ENCODE measurements around the gene KIF5C.

Gene KIF5C

DNA sequence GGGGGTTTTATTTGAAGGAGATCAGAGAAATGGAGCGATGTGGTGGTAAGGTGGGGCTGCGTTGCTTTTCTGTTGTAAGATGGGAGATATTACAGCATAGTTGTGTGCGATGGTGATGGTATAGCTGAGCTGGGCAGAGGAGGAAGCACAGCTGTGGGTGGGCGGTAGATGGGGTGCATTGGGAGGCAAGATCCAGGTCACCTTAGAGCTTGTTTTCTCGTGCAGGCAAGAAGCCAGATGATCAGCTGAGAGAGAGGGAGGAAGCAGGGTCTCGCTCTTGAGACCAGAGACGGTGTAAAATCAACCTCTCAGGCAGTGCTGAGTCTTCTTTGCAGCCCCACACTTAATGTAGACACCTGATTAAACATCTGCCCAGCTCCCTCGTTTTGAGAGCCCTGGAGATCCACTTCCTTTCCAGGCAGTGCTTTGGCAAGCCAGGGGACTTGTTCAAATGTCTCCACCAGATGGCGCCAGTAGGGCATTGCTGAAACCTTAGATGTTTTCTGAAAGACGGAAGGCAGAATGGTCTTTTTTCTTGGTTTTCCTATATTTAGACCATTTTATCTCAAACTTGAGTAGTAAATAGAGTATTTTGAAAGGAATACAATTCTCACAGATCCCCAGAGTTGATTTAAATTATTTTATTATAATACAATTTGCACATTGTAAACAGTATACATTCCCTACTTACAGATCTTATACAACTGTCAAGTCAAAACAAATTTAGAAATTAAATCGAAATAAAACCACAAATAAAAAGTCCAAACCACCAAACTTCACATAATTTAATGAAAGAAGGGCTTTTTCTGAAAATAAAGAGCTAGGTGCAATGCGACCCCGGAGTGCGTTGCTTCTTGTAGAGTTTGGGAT lies 142.3 kb downstream of the KIF5C start:
- peak; percentile 88 for ATAC-seq
- TF ChIP-seq PPARA (CRISPR knock-in tag; IDR thresholded peaks at IDR 0.05; ENCODE audit: borderline replicate concordance) (no peak), ISL1 (CRISPR knock-in tag; IDR thresholded peaks at IDR 0.05) (peak; percentile 9; the same call in 1 of the 2 replicates), BACH2 (CRISPR knock-in tag; IDR thresholded peaks at IDR 0.05; ENCODE audit: borderline replicate concordance) (no peak)

GRCh38 chr2:149018981-149019380 lies 144.0 kb downstream of the KIF5C start:
- no peak for ATAC-seq
- TF ChIP-seq GLIS3 (CRISPR knock-in tag; IDR thresholded peaks at IDR 0.05) = no peak
- TF ChIP-seq POU6F1 (CRISPR knock-in tag; IDR thresholded peaks at IDR 0.05; ENCODE audit: borderline replicate concordance, low read depth) = no peak
- TF ChIP-seq, protein P1, sequence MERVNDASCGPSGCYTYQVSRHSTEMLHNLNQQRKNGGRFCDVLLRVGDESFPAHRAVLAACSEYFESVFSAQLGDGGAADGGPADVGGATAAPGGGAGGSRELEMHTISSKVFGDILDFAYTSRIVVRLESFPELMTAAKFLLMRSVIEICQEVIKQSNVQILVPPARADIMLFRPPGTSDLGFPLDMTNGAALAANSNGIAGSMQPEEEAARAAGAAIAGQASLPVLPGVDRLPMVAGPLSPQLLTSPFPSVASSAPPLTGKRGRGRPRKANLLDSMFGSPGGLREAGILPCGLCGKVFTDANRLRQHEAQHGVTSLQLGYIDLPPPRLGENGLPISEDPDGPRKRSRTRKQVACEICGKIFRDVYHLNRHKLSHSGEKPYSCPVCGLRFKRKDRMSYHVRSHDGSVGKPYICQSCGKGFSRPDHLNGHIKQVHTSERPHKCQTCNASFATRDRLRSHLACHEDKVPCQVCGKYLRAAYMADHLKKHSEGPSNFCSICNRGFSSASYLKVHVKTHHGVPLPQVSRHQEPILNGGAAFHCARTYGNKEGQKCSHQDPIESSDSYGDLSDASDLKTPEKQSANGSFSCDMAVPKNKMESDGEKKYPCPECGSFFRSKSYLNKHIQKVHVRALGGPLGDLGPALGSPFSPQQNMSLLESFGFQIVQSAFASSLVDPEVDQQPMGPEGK (CRISPR knock-in tag; IDR thresholded peaks at IDR 0.05; ENCODE audit: borderline replicate concordance) = no peak
- no peak for TF ChIP-seq ZNF565 (CRISPR knock-in tag; conservative IDR thresholded peaks at IDR 0.05; ENCODE audit: low read depth)
- no peak for TF ChIP-seq ZFP30 (CRISPR knock-in tag; IDR thresholded peaks at IDR 0.05)
- no peak for TF ChIP-seq TCF4 (CRISPR knock-in tag; IDR thresholded peaks at IDR 0.05; ENCODE audit: borderline replicate concordance)
- TF ChIP-seq ZC3H10 (CRISPR knock-in tag; IDR thresholded peaks at IDR 0.05) = no peak
- TF ChIP-seq RARB (CRISPR knock-in tag; IDR thresholded peaks at IDR 0.05) = no peak

GRCh38 chr2:149019768-149020167 lies 144.7 kb downstream of the KIF5C start:
- ATAC-seq = no peak
- peak; percentile 75 for TF ChIP-seq ISL1 (CRISPR knock-in tag; IDR thresholded peaks at IDR 0.05)
- TF ChIP-seq ZNF70 (CRISPR knock-in tag; IDR thresholded peaks at IDR 0.05) = no peak

DNA sequence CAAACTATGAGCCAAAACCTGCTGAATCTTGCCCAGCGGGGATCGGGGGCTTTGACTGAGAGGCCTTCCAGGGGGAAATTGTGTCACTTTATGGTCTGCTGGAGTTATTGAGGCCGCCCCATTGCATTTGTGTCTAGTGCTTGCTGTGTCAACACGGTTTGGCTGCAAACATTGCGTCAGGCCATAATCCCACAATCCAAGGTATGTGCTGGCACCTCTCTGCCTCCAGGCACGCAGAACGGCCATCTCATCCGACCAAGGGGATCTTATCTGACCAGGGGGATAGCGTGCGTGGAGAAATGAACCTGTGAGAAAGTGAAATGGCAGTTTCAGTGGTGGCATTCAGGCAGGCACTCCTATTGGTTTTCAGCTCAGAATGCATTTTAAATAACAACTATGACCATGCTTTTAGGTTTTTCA lies 145.4 kb downstream of the KIF5C start:
- no peak for ATAC-seq
- TF ChIP-seq SNAI2 (CRISPR knock-in tag; IDR thresholded peaks at IDR 0.05) (no peak), ISL1 (CRISPR knock-in tag; IDR thresholded peaks at IDR 0.05) (no peak)

- TF ChIP-seq TCF4 (CRISPR knock-in tag; IDR thresholded peaks at IDR 0.05; ENCODE audit: borderline replicate concordance) = no peak
- TF ChIP-seq ESRRG (CRISPR knock-in tag; IDR thresholded peaks at IDR 0.05) = no peak
- TF ChIP-seq ZFP30 (CRISPR knock-in tag; IDR thresholded peaks at IDR 0.05) = no peak
- no peak for TF ChIP-seq ZNF565 (CRISPR knock-in tag; conservative IDR thresholded peaks at IDR 0.05; ENCODE audit: low read depth)
- TF ChIP-seq, protein P2, sequence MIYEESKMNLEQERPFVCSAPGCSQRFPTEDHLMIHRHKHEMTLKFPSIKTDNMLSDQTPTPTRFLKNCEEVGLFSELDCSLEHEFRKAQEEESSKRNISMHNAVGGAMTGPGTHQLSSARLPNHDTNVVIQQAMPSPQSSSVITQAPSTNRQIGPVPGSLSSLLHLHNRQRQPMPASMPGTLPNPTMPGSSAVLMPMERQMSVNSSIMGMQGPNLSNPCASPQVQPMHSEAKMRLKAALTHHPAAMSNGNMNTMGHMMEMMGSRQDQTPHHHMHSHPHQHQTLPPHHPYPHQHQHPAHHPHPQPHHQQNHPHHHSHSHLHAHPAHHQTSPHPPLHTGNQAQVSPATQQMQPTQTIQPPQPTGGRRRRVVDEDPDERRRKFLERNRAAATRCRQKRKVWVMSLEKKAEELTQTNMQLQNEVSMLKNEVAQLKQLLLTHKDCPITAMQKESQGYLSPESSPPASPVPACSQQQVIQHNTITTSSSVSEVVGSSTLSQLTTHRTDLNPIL (CRISPR knock-in tag; IDR thresholded peaks at IDR 0.05; ENCODE audit: low read depth) = no peak
- no peak for TF ChIP-seq RARB (CRISPR knock-in tag; IDR thresholded peaks at IDR 0.05)
- ATAC-seq = no peak
Measured at GRCh38 chr2:149021271-149021719, 146.3 kb downstream of the KIF5C start.

DNA sequence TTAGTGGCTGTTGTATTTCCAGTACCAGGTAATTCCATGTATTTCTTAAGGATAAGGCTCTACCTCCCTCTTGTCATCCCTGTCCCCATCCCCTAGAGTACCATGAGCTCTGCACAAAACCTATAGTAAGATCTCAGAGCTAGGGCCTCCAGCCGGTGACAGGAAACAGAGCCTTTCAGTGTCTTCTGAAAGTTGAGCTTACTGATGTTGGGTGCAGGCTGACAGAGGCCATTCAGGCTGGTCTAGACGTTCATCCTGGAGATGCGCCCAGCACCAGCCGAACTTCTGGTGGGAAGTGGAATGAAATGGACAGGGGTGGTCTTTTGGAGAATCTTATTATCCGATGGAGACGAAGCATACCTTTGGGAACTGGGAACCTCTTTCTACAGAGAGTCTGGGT lies 146.7 kb downstream of the KIF5C start:
- ATAC-seq = no peak
- TF ChIP-seq SNAI2 (CRISPR knock-in tag; IDR thresholded peaks at IDR 0.05) (no peak), CSDC2 (CRISPR knock-in tag; IDR thresholded peaks at IDR 0.05) (no peak), ZFP3 (CRISPR knock-in tag; IDR thresholded peaks at IDR 0.05) (no peak), GLIS3 (CRISPR knock-in tag; IDR thresholded peaks at IDR 0.05) (no peak), PPARA (CRISPR knock-in tag; IDR thresholded peaks at IDR 0.05; ENCODE audit: borderline replicate concordance) (no peak), POU6F1 (CRISPR knock-in tag; IDR thresholded peaks at IDR 0.05; ENCODE audit: borderline replicate concordance, low read depth) (no peak), ZFP30 (CRISPR knock-in tag; IDR thresholded peaks at IDR 0.05) (no peak), ISL1 (CRISPR knock-in tag; IDR thresholded peaks at IDR 0.05) (no peak)
- TF ChIP-seq, protein P3, sequence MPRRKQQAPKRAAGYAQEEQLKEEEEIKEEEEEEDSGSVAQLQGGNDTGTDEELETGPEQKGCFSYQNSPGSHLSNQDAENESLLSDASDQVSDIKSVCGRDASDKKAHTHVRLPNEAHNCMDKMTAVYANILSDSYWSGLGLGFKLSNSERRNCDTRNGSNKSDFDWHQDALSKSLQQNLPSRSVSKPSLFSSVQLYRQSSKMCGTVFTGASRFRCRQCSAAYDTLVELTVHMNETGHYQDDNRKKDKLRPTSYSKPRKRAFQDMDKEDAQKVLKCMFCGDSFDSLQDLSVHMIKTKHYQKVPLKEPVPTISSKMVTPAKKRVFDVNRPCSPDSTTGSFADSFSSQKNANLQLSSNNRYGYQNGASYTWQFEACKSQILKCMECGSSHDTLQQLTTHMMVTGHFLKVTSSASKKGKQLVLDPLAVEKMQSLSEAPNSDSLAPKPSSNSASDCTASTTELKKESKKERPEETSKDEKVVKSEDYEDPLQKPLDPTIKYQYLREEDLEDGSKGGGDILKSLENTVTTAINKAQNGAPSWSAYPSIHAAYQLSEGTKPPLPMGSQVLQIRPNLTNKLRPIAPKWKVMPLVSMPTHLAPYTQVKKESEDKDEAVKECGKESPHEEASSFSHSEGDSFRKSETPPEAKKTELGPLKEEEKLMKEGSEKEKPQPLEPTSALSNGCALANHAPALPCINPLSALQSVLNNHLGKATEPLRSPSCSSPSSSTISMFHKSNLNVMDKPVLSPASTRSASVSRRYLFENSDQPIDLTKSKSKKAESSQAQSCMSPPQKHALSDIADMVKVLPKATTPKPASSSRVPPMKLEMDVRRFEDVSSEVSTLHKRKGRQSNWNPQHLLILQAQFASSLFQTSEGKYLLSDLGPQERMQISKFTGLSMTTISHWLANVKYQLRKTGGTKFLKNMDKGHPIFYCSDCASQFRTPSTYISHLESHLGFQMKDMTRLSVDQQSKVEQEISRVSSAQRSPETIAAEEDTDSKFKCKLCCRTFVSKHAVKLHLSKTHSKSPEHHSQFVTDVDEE (CRISPR knock-in tag; IDR thresholded peaks at IDR 0.05) = no peak
- TF ChIP-seq, protein P1 (CRISPR knock-in tag; IDR thresholded peaks at IDR 0.05; ENCODE audit: borderline replicate concordance) = no peak

Data from SK-N-SH treated with all-trans-retinoic acid at 6 μM for 48 hours (cell line).